A673 (cell line): ENCODE measurements around the gene E2F7. TPM values are rescaled to one million over a fixed set of nuclear protein-coding genes. Genes with fewer than 3 reads are reported as not detected.

ENCODE experiments used
- BruUV-seq: library from RNA; stranded (reverse); fragments of 400-500 nt; replicated peaks from 2 replicates; lab custom pipeline; 2021; lab: Mats Ljungman, UMichigan
- CTCF ChIA-PET: fragments of 300-600 bp; sonication (Branson Sonifier 250); formaldehyde crosslinking; loops from one replicate; lab custom pipeline; 2022; ENCODE audit warnings: antibody characterized with exemption; lab: Charles Lee
- POLR2A ChIA-PET: fragments of 300-600 bp; sonication (Branson Sonifier 250); formaldehyde crosslinking; loops from one replicate; lab custom pipeline; 2022; ENCODE audit warnings: antibody characterized with exemption; ENCODE audit not compliant: low non-redundant PET; lab: Charles Lee
- DNase-seq: peaks from one replicate; pipeline ENCODE4 v3.0.0-alpha.2; 2015; ENCODE audit warnings: low spot score
- H3K27ac ChIP-seq: fragments of 200-600 bp; sonication (generic); 2 replicates; pipeline ENCODE4 v1.5.1; 2016; ENCODE audit warnings: mixed run types, low read depth, mild to moderate bottlenecking, mixed read lengths, antibody characterized with exemption, low read length; ENCODE audit not compliant: poor library complexity, severe bottlenecking
- H3K27me3 ChIP-seq: fragments of 200-600 bp; sonication (generic); replicated peaks from 2 replicates; pipeline ENCODE4 v1.6.1; 2017; ENCODE audit warnings: mixed run types, low read depth, mild to moderate bottlenecking, mixed read lengths, antibody characterized with exemption, low read length; ENCODE audit not compliant: insufficient read depth, poor library complexity
- H3K36me3 ChIP-seq: fragments of 200-600 bp; sonication (generic); 2 replicates; pipeline ENCODE4 v1.6.1; 2016; ENCODE audit warnings: mixed run types, mild to moderate bottlenecking, mixed read lengths, antibody characterized with exemption, low read length; ENCODE audit not compliant: insufficient read depth, poor library complexity, severe bottlenecking
- H3K4me1 ChIP-seq: fragments of 200-600 bp; sonication (generic); 2 replicates; pipeline ENCODE4 v1.6.1; 2017; ENCODE audit warnings: mixed run types, mild to moderate bottlenecking, mixed read lengths, antibody characterized with exemption, low read length; ENCODE audit not compliant: insufficient read depth, poor library complexity, severe bottlenecking
- H3K4me3 ChIP-seq: fragments of 200-600 bp; sonication (generic); 2 replicates; pipeline ENCODE4 v1.5.1; 2016; ENCODE audit warnings: low read depth, mixed run types, mild to moderate bottlenecking, mixed read lengths, low read length; ENCODE audit not compliant: poor library complexity, severe bottlenecking
- H3K9me3 ChIP-seq: fragments of 200-600 bp; sonication (generic); 2 replicates; pipeline ENCODE4 v1.6.1; 2016; ENCODE audit warnings: mixed run types, low read depth, mild to moderate bottlenecking, mixed read lengths, antibody characterized with exemption, low read length; ENCODE audit not compliant: poor library complexity, severe bottlenecking
- EZH2 ChIP-seq: fragments of 200-600 bp; sonication (generic); IDR thresholded peaks from 2 replicates; pipeline ENCODE4 v1.6.1; 2017; ENCODE audit warnings: borderline replicate concordance, low read depth, mild to moderate bottlenecking, mixed read lengths, antibody characterized with exemption, low read length; ENCODE audit not compliant: poor library complexity, severe bottlenecking
- intact Hi-C: fragments of 100-400 bp; cut with micrococcal nuclease; formaldehyde crosslinking; loops from one replicate; pipeline ENCODE4 v1.10.0; 2022; ENCODE audit not compliant: unreplicated experiment
- total RNA-seq: library from RNA; stranded (reverse); gene quantifications from 2 replicates; pipeline ENCODE4 v1.2.3, GENCODE V29; 2021
- TF ChIP-seq, protein P1 (sequence below): fragments of 300-800, 200-600 bp; sonication (generic); conservative IDR thresholded peaks from 2 replicates; pipeline ENCODE4 v1.5.1; 2017; ENCODE audit warnings: low read depth, mild to moderate bottlenecking, antibody characterized with exemption, low read length, moderate library complexity, mixed read lengths

The E2F7 gene
- total RNA-seq, 1 experiment from 2014 or later, result 26.7 TPM

GRCh38 chr12:77107121-77107520 is 41.8 kb upstream of the E2F7 start:
- TF ChIP-seq, protein P1, sequence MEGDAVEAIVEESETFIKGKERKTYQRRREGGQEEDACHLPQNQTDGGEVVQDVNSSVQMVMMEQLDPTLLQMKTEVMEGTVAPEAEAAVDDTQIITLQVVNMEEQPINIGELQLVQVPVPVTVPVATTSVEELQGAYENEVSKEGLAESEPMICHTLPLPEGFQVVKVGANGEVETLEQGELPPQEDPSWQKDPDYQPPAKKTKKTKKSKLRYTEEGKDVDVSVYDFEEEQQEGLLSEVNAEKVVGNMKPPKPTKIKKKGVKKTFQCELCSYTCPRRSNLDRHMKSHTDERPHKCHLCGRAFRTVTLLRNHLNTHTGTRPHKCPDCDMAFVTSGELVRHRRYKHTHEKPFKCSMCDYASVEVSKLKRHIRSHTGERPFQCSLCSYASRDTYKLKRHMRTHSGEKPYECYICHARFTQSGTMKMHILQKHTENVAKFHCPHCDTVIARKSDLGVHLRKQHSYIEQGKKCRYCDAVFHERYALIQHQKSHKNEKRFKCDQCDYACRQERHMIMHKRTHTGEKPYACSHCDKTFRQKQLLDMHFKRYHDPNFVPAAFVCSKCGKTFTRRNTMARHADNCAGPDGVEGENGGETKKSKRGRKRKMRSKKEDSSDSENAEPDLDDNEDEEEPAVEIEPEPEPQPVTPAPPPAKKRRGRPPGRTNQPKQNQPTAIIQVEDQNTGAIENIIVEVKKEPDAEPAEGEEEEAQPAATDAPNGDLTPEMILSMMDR, result no peak
- TF ChIP-seq EZH2, result no peak
- Histone ChIP-seq H3K4me3 (no peak overlapping the region), H3K36me3 (no peaks in the 10 kb centered on the region), H3K27ac (no peak overlapping the region), H3K27me3 (no peaks in the 10 kb centered on the region), H3K9me3 (no peaks in the 10 kb centered on the region), H3K4me1 (no peaks in the 10 kb centered on the region)
- no TSS peak for BruUV-seq
- intact Hi-C loops, result no loop called here
- ChIA-PET POLR2A (no interaction called here), CTCF (no interaction called here)
- DNase-seq, result no peak

- no peak overlapping the region for H3K27ac ChIP-seq
- H3K27me3 ChIP-seq, result no peaks in the 10 kb centered on the region
- DNase-seq, result no peak
- intact Hi-C loops, result no loop called here
- TF ChIP-seq, protein P1, result no peak
- no peak for TF ChIP-seq EZH2
- H3K36me3 ChIP-seq, result no peaks in the 10 kb centered on the region
- no peaks in the 10 kb centered on the region for H3K9me3 ChIP-seq
- no peak overlapping the region for H3K4me3 ChIP-seq
- BruUV-seq, result no TSS peak
- POLR2A ChIA-PET, result no interaction called here
- CTCF ChIA-PET, result no interaction called here
- no peaks in the 10 kb centered on the region for H3K4me1 ChIP-seq
Measured at GRCh38 chr12:77104792-77105191, 39.4 kb upstream of the E2F7 start.

- Histone ChIP-seq H3K36me3 (no peaks in the 10 kb centered on the region), H3K9me3 (no peaks in the 10 kb centered on the region), H3K4me1 (no peaks in the 10 kb centered on the region), H3K27me3 (no peaks in the 10 kb centered on the region), H3K4me3 (no peak overlapping the region), H3K27ac (no peak overlapping the region)
- POLR2A ChIA-PET, result no interaction called here
- BruUV-seq, result no TSS peak
- TF ChIP-seq, protein P1, result no peak
- TF ChIP-seq EZH2, result no peak
- intact Hi-C loops, result no loop called here
- no peak for DNase-seq
- CTCF ChIA-PET, result no interaction called here
Measured at GRCh38 chr12:77104286-77104685, 38.9 kb upstream of the E2F7 start.
